Colonic mucosa (tissue), 4 donors: ENCODE data around the gene STAT5B. TPM values are rescaled to one million over a fixed set of nuclear protein-coding genes. Genes with fewer than 3 reads are reported as not detected.

Experiments used
- DNase-seq: peaks from one replicate; pipeline ENCODE4 v3.0.0-alpha.2; 2020
- H3K27ac ChIP-seq: fragments of 200-600 bp; one replicate; pipeline ENCODE4 v1.8.0; 2021
- H3K27me3 ChIP-seq: fragments of 200-600 bp; one replicate; pipeline ENCODE4 v1.8.0; 2021
- H3K36me3 ChIP-seq: fragments of 200-600 bp; one replicate; pipeline ENCODE4 v1.8.0; 2021
- H3K4me1 ChIP-seq: fragments of 200-600 bp; one replicate; pipeline ENCODE4 v1.8.0; 2021; ENCODE audit warnings: mild to moderate bottlenecking
- H3K4me3 ChIP-seq: fragments of 200-600 bp; one replicate; pipeline ENCODE4 v1.8.0; 2021
- H3K9ac ChIP-seq, 2 donors: one replicate each; pipeline ENCODE4 v1.7.0; 2013; ENCODE audit warnings: control low read depth in 2 of 2, low read depth in 2 of 2, low read length in 2 of 2
- H3K9me3 ChIP-seq: fragments of 200-600 bp; one replicate; pipeline ENCODE4 v1.8.0; 2021
- intact Hi-C: fragments of 100-400 bp; cut with DNase I; formaldehyde crosslinking; loops from one replicate; pipeline ENCODE4 v1.14.1; 2022
- total RNA-seq, 2 donors: library from RNA; stranded (reverse); fragmentation: NEBNext Ultra II Directional in 1 of 2; extraction: Animal tissue kit (Norgen Biotek cat#: 25700) in 1 of 2; gene quantifications; one replicate each; pipeline ENCODE4 v1.2.1, GENCODE V29; 2021
- TF ChIP-seq, protein P1 (sequence below): fragments of 200-600 bp; IDR thresholded peaks from one replicate; pipeline ENCODE4 v1.8.0; 2022; ENCODE audit warnings: antibody characterized with exemption, mild to moderate bottlenecking
- donor health status: healthy.
- donor health status: DM: no; HTN: no; CAD: no.
- donor health status: DM: no; HTN: no; CAD: no.

Gene STAT5B
- total RNA-seq, 2 donors from 2014 or later = 29.3 to 38.4 TPM

DNA sequence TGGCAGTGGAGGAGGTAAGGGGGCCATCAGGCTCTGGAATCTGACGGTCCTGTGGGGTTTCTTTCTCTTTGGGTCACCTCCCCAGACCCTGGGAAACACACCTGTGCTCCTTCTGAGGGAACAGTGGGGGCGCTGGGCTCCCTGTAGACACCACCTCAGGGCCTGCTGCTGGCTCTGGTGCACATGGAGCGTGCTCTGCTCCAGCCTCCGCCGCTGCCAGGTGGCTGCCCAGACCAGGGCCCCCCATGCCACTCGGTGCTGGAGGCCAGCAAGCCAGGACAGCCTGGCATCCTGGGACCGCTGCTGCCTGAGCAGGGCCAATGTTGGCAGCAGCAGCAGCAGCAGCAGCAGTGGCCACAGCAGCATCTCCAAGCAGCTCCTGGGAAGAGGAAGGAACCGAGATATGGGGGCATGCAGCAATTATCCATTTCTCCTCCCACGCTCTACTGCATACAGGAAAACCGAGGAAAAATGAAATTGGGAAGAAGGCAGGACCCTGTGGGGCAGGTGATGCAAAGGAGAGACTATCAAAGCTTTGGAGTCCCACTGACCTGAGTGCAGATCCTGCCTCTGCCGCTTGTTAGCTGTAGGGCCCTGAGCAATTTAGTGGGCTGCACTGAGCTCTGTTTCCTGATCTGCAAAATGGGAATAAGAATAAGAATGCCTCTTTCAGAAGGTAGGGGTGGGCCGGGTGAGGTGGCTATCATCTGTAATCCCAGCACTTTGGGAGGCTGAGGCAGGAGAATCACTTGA, 82.8 kb downstream of the STAT5B start:
- peak overlapping the region; percentile 36 to 86 for H3K9ac ChIP-seq
- no peaks in the 10 kb centered on the region for H3K27me3 ChIP-seq
- peaks cover 4% of the 10 kb centered on the region for H3K4me1 ChIP-seq
- no peak for DNase-seq
- intact Hi-C loops = no loop called here
- no peaks in the 10 kb centered on the region for H3K9me3 ChIP-seq
- H3K4me3 ChIP-seq = peak overlapping the region; percentile 80
- H3K27ac ChIP-seq = peak overlapping the region; percentile 62
- no peaks in the 10 kb centered on the region for H3K36me3 ChIP-seq
- TF ChIP-seq, protein P1, sequence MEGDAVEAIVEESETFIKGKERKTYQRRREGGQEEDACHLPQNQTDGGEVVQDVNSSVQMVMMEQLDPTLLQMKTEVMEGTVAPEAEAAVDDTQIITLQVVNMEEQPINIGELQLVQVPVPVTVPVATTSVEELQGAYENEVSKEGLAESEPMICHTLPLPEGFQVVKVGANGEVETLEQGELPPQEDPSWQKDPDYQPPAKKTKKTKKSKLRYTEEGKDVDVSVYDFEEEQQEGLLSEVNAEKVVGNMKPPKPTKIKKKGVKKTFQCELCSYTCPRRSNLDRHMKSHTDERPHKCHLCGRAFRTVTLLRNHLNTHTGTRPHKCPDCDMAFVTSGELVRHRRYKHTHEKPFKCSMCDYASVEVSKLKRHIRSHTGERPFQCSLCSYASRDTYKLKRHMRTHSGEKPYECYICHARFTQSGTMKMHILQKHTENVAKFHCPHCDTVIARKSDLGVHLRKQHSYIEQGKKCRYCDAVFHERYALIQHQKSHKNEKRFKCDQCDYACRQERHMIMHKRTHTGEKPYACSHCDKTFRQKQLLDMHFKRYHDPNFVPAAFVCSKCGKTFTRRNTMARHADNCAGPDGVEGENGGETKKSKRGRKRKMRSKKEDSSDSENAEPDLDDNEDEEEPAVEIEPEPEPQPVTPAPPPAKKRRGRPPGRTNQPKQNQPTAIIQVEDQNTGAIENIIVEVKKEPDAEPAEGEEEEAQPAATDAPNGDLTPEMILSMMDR = no peak

DNA sequence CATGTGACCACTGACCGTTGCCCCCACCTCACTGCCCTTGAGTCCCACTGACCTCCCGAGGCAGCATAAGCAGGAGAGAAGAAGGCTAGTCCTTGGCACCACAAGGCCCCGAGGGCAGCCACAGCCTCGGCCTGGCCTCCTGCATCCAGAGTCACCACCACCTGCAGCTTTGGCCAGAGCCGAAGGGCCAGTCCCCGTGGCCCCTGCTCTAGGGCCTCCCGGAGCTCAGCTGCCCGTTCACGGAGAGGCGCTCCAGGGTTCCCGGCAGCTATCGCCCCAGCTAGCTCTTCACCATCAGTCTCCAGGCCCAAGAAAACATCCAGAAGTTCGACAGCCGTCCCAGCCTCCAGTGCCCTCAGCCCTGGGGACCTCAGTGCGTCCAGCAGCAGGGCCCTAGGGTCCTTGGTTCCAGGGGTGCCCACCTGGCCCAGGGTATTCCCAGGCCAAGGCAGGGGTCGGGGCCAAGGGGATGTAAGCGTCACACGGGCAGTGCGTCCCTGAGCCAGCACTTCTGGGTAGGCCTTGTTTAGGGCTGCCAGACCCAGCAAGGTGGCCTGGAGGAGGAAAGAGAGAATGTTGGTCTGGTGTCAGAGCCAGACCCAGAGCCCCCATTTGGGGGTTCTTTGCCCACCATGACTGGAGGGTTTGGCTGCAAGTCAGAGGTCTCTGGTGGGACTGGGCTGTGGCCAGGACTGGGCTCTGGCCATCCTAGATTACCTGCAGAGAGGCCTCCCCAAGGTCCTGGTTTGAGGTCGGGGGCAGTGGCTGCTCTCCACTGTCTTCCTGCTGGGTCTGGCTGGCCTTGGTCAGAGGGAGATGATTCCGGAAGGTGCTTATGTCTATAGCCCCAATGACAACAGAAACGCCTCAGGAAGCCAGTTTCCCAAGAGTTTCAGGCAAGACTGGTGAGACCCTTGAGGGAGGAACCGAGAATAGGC, 83.7 kb downstream of the STAT5B start:
- H3K9ac ChIP-seq = no peak overlapping the region
- no peaks in the 10 kb centered on the region for H3K9me3 ChIP-seq
- no peak for DNase-seq
- H3K27me3 ChIP-seq = no peaks in the 10 kb centered on the region
- H3K27ac ChIP-seq = no peak overlapping the region
- TF ChIP-seq, protein P1 = no peak
- no peak overlapping the region for H3K4me3 ChIP-seq
- H3K4me1 ChIP-seq = peaks cover 4% of the 10 kb centered on the region
- intact Hi-C loops = no loop called here
- no peaks in the 10 kb centered on the region for H3K36me3 ChIP-seq

DNA sequence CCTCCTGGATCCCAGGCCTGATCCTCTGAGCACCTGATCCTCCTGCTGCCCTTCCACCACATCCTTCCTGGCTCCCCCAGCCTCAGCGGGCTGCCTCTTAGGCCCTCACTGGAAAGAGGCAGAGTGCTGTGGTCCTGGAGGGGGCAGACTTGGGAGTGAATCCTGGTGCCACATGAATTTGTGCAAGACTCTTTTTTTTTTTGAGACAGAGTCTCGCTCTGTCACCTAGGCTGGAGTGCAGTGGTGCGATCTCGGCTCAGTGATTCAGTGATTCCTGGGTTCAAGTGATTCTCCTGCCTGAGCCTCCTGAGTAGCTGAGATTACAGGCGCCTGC, 84.9 kb downstream of the STAT5B start:
- H3K27me3 ChIP-seq = no peaks in the 10 kb centered on the region
- H3K4me1 ChIP-seq = peaks cover 4% of the 10 kb centered on the region
- intact Hi-C loops = no loop called here
- H3K36me3 ChIP-seq = no peaks in the 10 kb centered on the region
- H3K9me3 ChIP-seq = no peaks in the 10 kb centered on the region
- H3K9ac ChIP-seq = no peak overlapping the region
- no peak for DNase-seq
- H3K4me3 ChIP-seq = no peak overlapping the region
- TF ChIP-seq, protein P1 = no peak
- H3K27ac ChIP-seq = no peak overlapping the region

DNA sequence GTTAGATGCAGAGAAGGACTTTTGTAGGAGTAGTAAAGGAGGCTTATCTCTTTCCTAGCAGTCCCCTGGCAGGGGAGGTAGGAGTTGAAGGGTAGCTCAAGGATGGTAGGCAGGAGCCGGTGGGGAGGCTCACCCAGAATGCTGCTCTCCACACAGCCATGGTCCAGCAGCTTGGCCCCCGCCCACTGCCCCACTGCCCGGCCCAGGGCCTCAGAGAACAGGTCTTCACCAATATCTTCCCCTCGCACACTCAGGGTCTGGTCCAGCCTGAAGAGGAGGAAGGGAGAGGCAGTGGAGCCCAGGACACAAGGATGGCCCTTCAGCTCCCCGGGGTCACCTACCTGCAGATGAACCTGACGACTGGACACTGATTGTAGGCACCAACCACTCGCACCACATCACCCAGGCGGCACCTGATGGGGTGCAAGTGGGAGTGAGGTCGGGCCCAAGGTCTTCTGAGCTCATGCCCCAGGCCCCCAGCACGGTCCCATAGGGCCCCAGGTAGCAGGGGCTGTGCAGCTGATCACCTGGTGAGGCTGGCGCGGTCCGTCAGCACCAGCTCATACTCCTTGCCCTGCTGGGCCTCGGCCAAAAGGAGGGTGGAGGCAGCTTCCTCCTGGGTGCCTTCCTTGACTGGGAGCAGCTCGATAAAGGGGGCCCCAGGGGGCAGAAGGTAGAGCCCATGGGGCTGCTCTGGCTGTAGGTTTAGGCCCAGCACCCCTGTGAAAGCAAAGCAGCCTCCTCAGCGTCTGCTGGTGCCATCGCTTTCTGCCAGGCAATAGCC, 85.5 kb downstream of the STAT5B start:
- intact Hi-C loops = no loop called here
- Histone ChIP-seq H3K27ac (no peak overlapping the region), H3K4me1 (peaks cover 4% of the 10 kb centered on the region), H3K9ac (no peak overlapping the region), H3K9me3 (no peaks in the 10 kb centered on the region), H3K27me3 (no peaks in the 10 kb centered on the region), H3K36me3 (no peaks in the 10 kb centered on the region), H3K4me3 (no peak overlapping the region)
- no peak for DNase-seq
- TF ChIP-seq, protein P1 = no peak

DNA sequence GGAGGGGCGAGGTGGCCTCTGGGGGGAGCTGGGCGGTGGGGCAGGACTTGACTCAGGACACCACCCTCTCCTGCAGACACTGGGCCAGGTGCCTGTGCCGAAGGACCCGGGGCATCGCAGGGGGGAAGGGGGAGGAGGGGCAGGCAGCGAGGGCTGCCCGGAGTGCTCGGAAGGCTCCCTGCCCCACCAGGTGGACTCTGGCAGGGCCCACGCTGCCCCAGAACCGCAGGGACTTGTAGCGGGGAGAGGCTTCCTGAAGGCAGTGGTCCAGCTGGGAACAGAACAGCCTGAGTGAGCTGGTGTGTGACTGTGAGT, 86.6 kb downstream of the STAT5B start:
- DNase-seq = no peak

More for the DNA sequence above, 86.6 kb downstream of the STAT5B start:
- no peak overlapping the region for H3K4me3 ChIP-seq
- peaks cover 9% of the 10 kb centered on the region for H3K4me1 ChIP-seq
- no peak overlapping the region for H3K27ac ChIP-seq
- intact Hi-C loops = no loop called here
- H3K9me3 ChIP-seq = no peaks in the 10 kb centered on the region
- H3K9ac ChIP-seq = no peak overlapping the region
- H3K36me3 ChIP-seq = no peaks in the 10 kb centered on the region
- H3K27me3 ChIP-seq = no peaks in the 10 kb centered on the region
- TF ChIP-seq, protein P1 = no peak
